ENCODE measurements around the gene TRPT1. TPM values are rescaled to one million over a fixed set of nuclear protein-coding genes. Genes with fewer than 3 reads are reported as not detected.

TRPT1 gene
- total RNA-seq, 1 donor from 2014 or later: 22.4 TPM

GRCh38 chr11:64259533-64260067 is 33.6 kb upstream of the TRPT1 start:
- H3K27ac ChIP-seq: no peak overlapping the region

GRCh38 chr11:64258946-64259532 is 33.1 kb upstream of the TRPT1 start:
- no peak overlapping the region for H3K4me3 ChIP-seq
- no peak for DNase-seq
- no peak for TF ChIP-seq CTCF (IDR thresholded peaks at IDR 0.05)
- no peak overlapping the region for H3K27ac ChIP-seq
- intact Hi-C loops (cut with DNase I): no loop called here
- H3K4me1 ChIP-seq: no peaks in the 10 kb centered on the region
- peaks cover 78% of the 10 kb centered on the region for H3K36me3 ChIP-seq
- no peak for ATAC-seq
- no peaks in the 10 kb centered on the region for H3K9me3 ChIP-seq
- no peaks in the 10 kb centered on the region for H3K27me3 ChIP-seq

More at GRCh38 chr11:64259533-64260067, 33.6 kb upstream of the TRPT1 start:
- Histone ChIP-seq H3K4me3 (no peak overlapping the region), H3K36me3 (peaks cover 75% of the 10 kb centered on the region), H3K4me1 (no peaks in the 10 kb centered on the region), H3K27me3 (no peaks in the 10 kb centered on the region), H3K9me3 (no peaks in the 10 kb centered on the region)
- ATAC-seq (no peak), DNase-seq (no peak)
- intact Hi-C loops (cut with DNase I): no loop called here
- no peak for TF ChIP-seq CTCF (IDR thresholded peaks at IDR 0.05)

GRCh38 chr11:64258356-64258755 is 32.4 kb upstream of the TRPT1 start:
- H3K36me3 ChIP-seq: peaks cover 71% of the 10 kb centered on the region
- TF ChIP-seq CTCF (IDR thresholded peaks at IDR 0.05): no peak
- DNase-seq (no peak), ATAC-seq (no peak)
- H3K27me3 ChIP-seq: no peaks in the 10 kb centered on the region
- intact Hi-C loops (cut with DNase I): no loop called here
- no peak overlapping the region for H3K4me3 ChIP-seq
- H3K9me3 ChIP-seq: no peaks in the 10 kb centered on the region
- H3K4me1 ChIP-seq: peaks cover 6% of the 10 kb centered on the region
- H3K27ac ChIP-seq: no peak overlapping the region

- intact Hi-C loops (cut with DNase I): no loop called here
- H3K4me1 ChIP-seq: peaks cover 14% of the 10 kb centered on the region
- H3K4me3 ChIP-seq: no peak overlapping the region
- DNase-seq (no peak), ATAC-seq (no peak)
- H3K27me3 ChIP-seq: no peaks in the 10 kb centered on the region
- H3K27ac ChIP-seq: no peak overlapping the region
- no peaks in the 10 kb centered on the region for H3K9me3 ChIP-seq
- TF ChIP-seq CTCF (IDR thresholded peaks at IDR 0.05): no peak
- peaks cover 52% of the 10 kb centered on the region for H3K36me3 ChIP-seq
These were observed 30.3 kb upstream of the TRPT1 start for GRCh38 chr11:64256300-64256699.

GRCh38 chr11:64255135-64256128 is 29.4 kb upstream of the TRPT1 start:
- ATAC-seq (no peak), DNase-seq (no peak)
- Histone ChIP-seq H3K27me3 (no peaks in the 10 kb centered on the region), H3K4me3 (no peak overlapping the region), H3K4me1 (peaks cover 20% of the 10 kb centered on the region), H3K36me3 (peaks cover 47% of the 10 kb centered on the region), H3K27ac (no peak overlapping the region), H3K9me3 (no peaks in the 10 kb centered on the region)
- TF ChIP-seq CTCF (IDR thresholded peaks at IDR 0.05): no peak
- intact Hi-C loops (cut with DNase I): no loop called here
